Esophagus squamous epithelium (tissue), 4 donors: ENCODE results near the gene FLT3LG.

Experiments
- CTCF ChIP-seq, 6 experiments: fragments of 450-650 bp in 4 of 6; fragments of 200-600 bp in 2 of 6; sonication (generic) in 2 of 6; IDR thresholded peaks; one replicate each; pipeline ENCODE4 v1.5.1; 2016 to 2019; ENCODE audit warnings: antibody characterized with exemption in 6 of 6, mild to moderate bottlenecking in 4 of 6, moderate library complexity in 4 of 6
- POLR2A ChIP-seq, 4 donors: fragments of 450-650 bp; IDR thresholded peaks; one replicate each; pipeline ENCODE4 v1.6.1; 2017; ENCODE audit warnings: antibody characterized with exemption in 4 of 4, mild to moderate bottlenecking in 4 of 4, moderate library complexity in 3 of 4

- TF ChIP-seq POLR2A (IDR thresholded peaks at IDR 0.05) = peak in 1 of 4 donors; percentile 64
- no peak for TF ChIP-seq CTCF (IDR thresholded peaks at IDR 0.05)
These were observed 23.2 kb downstream of the FLT3LG start for GRCh38 chr19:49497047-49497788.
